ENCODE results near the gene C2CD4C. TPM values are rescaled to one million over a fixed set of nuclear protein-coding genes. Genes with fewer than 3 reads are reported as not detected.

The C2CD4C gene
- total and polyA plus RNA-seq, 2 experiments from 2014 or later = 2.1 to 12.5 TPM

GRCh38 chr19:407511-408440, 1.2 kb downstream of the C2CD4C start:
- Mint-ChIP-seq H3K27me3 (ENCODE audit: insufficient read depth, low read depth, poor library complexity) (peaks cover 13% of the 10 kb centered on the region), H3K9me3 (peaks cover 15% of the 10 kb centered on the region; the same call in 2 of the 3 replicates), H3K27ac (no peak overlapping the region), H3K4me3 (peak overlapping the region; percentile 47; the same call in 2 of the 3 replicates), H3K36me3 (ENCODE audit: low read depth) (peaks cover 3% of the 10 kb centered on the region; the same call in 1 of the 3 replicates), H3K4me1 (peaks cover 11% of the 10 kb centered on the region)
- no peak for DNase-seq (ENCODE audit: low spot score)
- Histone ChIP-seq H3K27ac (ENCODE audit: low read depth) (no peak overlapping the region), H3K4me1 (ENCODE audit: insufficient read depth) (peaks cover 3% of the 10 kb centered on the region; the same call in 1 of the 2 replicates), H3K9me2 (ENCODE audit: insufficient read depth) (no peaks in the 10 kb centered on the region), H2AFZ (no peak overlapping the region), H3K36me3 (ENCODE audit: insufficient read depth) (no peaks in the 10 kb centered on the region), H3F3A (replicated peaks; ENCODE audit: low read depth) (0 out of 2 replicates have a peak, but pooled peaks cover 3% of the 10 kb centered on the region), H3K4me2 (peak overlapping the region; percentile 90), H3K79me2 (replicated peaks; ENCODE audit: insufficient read depth) (no peaks in the 10 kb centered on the region), H4K20me1 (replicated peaks; ENCODE audit: insufficient read depth) (no peaks in the 10 kb centered on the region), H3K4me3 (peak overlapping the region; percentile 76), H3K27me3 (ENCODE audit: insufficient read depth) (peaks cover 12% of the 10 kb centered on the region)
- no peak for TF ChIP-seq POLR2AphosphoS5 (IDR thresholded peaks at IDR 0.05; ENCODE audit: low read depth)
- no peak for TF ChIP-seq REST (IDR thresholded peaks at IDR 0.05; ENCODE audit: unreplicated experiment)
- TF ChIP-seq ZNF462 (CRISPR knock-in tag; IDR thresholded peaks at IDR 0.05) = no peak
- no peak for TF ChIP-seq JUNB (IDR thresholded peaks at IDR 0.05; ENCODE audit: unreplicated experiment)
- no peak for TF ChIP-seq EZH2phosphoT487 (IDR thresholded peaks at IDR 0.05; ENCODE audit: unreplicated experiment)
- no peak for TF ChIP-seq CREB1 (CRISPR knock-in tag; IDR thresholded peaks at IDR 0.05; ENCODE audit: low read depth)
- TF ChIP-seq ETS1 (IDR thresholded peaks at IDR 0.05) = no peak
- TF ChIP-seq STAT1 (IDR thresholded peaks at IDR 0.05; ENCODE audit: unreplicated experiment) = no peak
- TF ChIP-seq CTCF (conservative IDR thresholded peaks at IDR 0.05; ENCODE audit: low read depth in 2 of 2) = no peak
- TF ChIP-seq NANOG (IDR thresholded peaks at IDR 0.05; ENCODE audit: borderline replicate concordance) = no peak
- TF ChIP-seq ZNF114 (CRISPR knock-in tag; IDR thresholded peaks at IDR 0.05) = no peak
- TF ChIP-seq ZNF331 (CRISPR knock-in tag; IDR thresholded peaks at IDR 0.05; ENCODE audit: low read depth) = no peak
- TF ChIP-seq EZH2 (IDR thresholded peaks at IDR 0.05; ENCODE audit: low read depth, unreplicated experiment) = no peak
- no peak for ATAC-seq
